B cell (primary cell): ENCODE results near the gene CCNC.

Source experiments
- CTCF ChIP-seq: fragments of 200-600 bp; IDR thresholded peaks from one replicate; pipeline ENCODE4 v1.8.0; 2022; ENCODE audit warnings: antibody characterized with exemption, mild to moderate bottlenecking
- EZH2 ChIP-seq: IDR thresholded peaks from 2 replicates; pipeline ENCODE4 v1.6.1; 2012; ENCODE audit warnings: borderline replicate concordance, low read depth, mild to moderate bottlenecking, moderate library complexity, low read length; ENCODE audit not compliant: insufficient read depth, poor library complexity, severe bottlenecking

DNA sequence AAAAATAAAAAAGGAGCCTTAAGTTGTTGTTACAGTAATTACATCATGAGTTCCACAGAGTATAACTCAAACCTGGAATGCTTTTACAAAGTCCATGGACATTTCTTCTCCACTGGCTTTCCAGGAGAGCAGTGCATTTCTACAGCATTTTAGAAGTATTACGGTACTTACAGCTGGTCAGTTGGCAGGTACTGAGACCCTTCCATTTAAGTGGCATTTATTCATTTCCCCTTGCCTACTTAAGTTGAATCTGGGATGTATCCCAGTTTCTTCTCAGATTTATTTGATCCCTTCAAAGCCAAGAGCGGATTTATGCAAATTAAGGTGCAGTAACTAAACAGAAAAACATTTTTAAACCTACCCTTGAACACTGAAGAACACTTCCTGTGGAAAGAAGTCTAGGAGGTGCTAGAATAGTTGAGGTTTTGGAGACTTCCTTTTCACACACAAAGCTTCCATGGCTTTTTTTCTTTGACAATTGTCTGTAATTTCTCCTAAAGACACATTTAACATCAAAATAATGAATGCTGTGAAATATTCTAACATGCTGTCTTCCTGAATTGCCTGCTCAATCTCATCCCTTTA lies 41.5 kb upstream of the CCNC start:
- TF ChIP-seq CTCF (no peak), EZH2 (no peak)
